Measurements from ENCODE around the gene TGFB2. TPM values are rescaled to one million over a fixed set of nuclear protein-coding genes. Genes with fewer than 3 reads are reported as not detected.

TGFB2 gene
- total and polyA plus RNA-seq, 2 experiments from 2014 or later: 13.6 to 17.1 TPM

DNA sequence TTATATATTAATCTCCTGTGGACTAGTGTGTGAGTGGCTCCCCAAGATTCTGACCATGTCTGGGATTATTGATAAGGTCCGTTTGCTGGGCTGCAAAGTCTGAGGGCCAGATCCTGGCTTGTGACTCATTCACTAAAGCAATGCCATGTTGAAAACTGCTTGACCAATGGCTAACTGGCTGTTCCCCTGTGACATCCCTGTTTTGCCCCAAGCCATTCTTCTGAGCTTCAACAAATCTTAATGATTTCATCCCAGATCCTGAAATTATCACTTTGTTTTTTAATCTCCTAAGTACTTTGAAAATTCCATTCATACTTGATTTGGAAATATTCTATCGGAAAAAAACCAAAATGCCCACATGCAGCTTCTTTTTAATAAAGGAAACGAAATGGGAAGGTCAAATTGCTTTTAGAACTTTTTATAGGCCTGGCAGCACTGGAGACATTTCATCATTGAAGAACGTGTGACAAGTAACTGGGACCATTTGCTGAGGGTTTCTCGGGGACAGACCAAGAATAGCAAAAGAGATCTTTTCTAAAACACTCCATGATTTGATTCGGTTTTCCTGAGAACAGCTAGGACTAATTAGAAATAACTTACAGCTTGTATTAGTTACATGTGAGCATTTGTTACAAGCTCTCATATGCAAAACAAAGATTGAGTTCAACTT, 121.3 kb downstream of the TGFB2 start:
- no peaks in the 10 kb centered on the region for H3K4me1 ChIP-seq (ENCODE audit: insufficient read depth)
- TF ChIP-seq EZH2phosphoT487 (IDR thresholded peaks at IDR 0.05; ENCODE audit: low read depth, severe bottlenecking, unreplicated experiment) (no peak), EZH2 (IDR thresholded peaks at IDR 0.05; ENCODE audit: borderline replicate concordance) (no peak)
- TF ChIP-seq, protein P1, sequence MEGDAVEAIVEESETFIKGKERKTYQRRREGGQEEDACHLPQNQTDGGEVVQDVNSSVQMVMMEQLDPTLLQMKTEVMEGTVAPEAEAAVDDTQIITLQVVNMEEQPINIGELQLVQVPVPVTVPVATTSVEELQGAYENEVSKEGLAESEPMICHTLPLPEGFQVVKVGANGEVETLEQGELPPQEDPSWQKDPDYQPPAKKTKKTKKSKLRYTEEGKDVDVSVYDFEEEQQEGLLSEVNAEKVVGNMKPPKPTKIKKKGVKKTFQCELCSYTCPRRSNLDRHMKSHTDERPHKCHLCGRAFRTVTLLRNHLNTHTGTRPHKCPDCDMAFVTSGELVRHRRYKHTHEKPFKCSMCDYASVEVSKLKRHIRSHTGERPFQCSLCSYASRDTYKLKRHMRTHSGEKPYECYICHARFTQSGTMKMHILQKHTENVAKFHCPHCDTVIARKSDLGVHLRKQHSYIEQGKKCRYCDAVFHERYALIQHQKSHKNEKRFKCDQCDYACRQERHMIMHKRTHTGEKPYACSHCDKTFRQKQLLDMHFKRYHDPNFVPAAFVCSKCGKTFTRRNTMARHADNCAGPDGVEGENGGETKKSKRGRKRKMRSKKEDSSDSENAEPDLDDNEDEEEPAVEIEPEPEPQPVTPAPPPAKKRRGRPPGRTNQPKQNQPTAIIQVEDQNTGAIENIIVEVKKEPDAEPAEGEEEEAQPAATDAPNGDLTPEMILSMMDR (IDR thresholded peaks at IDR 0.05; ENCODE audit: poor library complexity): no peak
- no peaks in the 10 kb centered on the region for H3K36me3 ChIP-seq (replicated peaks; ENCODE audit: insufficient read depth, low read depth)
- H4K20me1 ChIP-seq (ENCODE audit: insufficient read depth, poor library complexity, severe bottlenecking): no peaks in the 10 kb centered on the region
- H3K4me3 ChIP-seq: no peak overlapping the region
- no peak overlapping the region for H3K27ac ChIP-seq
- 66% methylated on average over 6 of the region's 6 CpGs for WGBS (ENCODE audit: low lambda C conversion rate, missing lambda C conversion rate)
- H3K4me2 ChIP-seq: no peak overlapping the region
- no peak overlapping the region for H2AFZ ChIP-seq
- no peaks in the 10 kb centered on the region for H3K79me2 ChIP-seq
- H3K9me3 ChIP-seq (ENCODE audit: low read depth): no peaks in the 10 kb centered on the region
- DNase-seq (ENCODE audit: low spot score): no peak
- H3K9me2 ChIP-seq (replicated peaks; ENCODE audit: insufficient read depth): no peaks in the 10 kb centered on the region
- no peaks in the 10 kb centered on the region for H3K27me3 ChIP-seq

DNA sequence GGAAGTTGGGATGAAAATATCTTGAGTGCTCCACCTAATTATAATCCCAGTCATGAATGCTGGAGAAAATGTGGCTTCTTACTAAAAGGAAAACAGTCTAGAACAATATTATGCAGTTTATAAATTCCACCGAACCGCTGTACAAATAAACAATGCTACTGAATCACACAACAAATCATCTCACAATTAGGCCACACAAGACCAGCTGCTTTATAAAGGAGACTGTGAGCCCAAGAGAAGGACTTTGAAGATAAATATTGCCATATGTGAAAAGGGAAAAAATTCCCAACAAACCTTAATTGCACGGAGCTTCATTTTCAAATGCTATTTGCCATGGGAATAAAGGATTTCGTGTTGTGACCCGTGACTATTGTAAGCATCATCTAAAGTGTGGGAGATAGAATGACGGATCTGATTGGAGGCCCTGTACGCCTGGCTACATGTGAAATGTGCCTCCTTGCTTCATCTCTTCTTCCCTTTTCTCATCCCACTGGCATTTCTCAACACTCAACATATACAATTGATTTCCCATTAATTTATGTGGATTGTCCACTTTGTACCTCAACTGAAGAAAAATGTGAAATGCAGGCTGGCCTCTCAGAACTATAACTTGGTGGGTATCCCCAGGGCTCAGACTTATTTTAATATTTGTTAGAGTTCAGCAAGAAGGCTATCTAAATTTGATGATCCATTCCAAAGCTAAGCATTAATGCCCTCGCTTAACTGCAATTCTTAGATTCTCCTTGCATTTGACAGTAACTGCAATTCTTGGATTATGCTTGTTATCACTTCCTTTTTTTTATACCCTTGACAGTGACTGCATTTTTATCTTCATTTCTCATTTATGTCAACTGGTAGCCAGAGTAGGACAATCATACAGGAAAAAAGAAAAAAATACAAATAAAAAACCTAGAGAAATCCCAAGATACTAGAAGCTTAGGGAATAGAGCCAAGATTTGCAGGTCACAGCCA, 122.3 kb downstream of the TGFB2 start:
- Histone ChIP-seq H2AFZ (no peak overlapping the region), H3K9me3 (ENCODE audit: low read depth) (no peaks in the 10 kb centered on the region), H3K27me3 (no peaks in the 10 kb centered on the region), H3K4me1 (ENCODE audit: insufficient read depth) (no peaks in the 10 kb centered on the region), H3K9me2 (replicated peaks; ENCODE audit: insufficient read depth) (no peaks in the 10 kb centered on the region), H3K36me3 (replicated peaks; ENCODE audit: insufficient read depth, low read depth) (no peaks in the 10 kb centered on the region), H4K20me1 (ENCODE audit: insufficient read depth, poor library complexity, severe bottlenecking) (no peaks in the 10 kb centered on the region), H3K4me2 (no peak overlapping the region), H3K79me2 (no peaks in the 10 kb centered on the region), H3K27ac (no peak overlapping the region), H3K4me3 (no peak overlapping the region)
- no peak for DNase-seq (ENCODE audit: low spot score)
- 71% methylated on average over 8 of the region's 8 CpGs for WGBS (ENCODE audit: low lambda C conversion rate, missing lambda C conversion rate)
- no peak for TF ChIP-seq EZH2 (IDR thresholded peaks at IDR 0.05; ENCODE audit: borderline replicate concordance)
- no peak for TF ChIP-seq EZH2phosphoT487 (IDR thresholded peaks at IDR 0.05; ENCODE audit: low read depth, severe bottlenecking, unreplicated experiment)
- TF ChIP-seq, protein P1 (IDR thresholded peaks at IDR 0.05; ENCODE audit: poor library complexity): no peak

DNA sequence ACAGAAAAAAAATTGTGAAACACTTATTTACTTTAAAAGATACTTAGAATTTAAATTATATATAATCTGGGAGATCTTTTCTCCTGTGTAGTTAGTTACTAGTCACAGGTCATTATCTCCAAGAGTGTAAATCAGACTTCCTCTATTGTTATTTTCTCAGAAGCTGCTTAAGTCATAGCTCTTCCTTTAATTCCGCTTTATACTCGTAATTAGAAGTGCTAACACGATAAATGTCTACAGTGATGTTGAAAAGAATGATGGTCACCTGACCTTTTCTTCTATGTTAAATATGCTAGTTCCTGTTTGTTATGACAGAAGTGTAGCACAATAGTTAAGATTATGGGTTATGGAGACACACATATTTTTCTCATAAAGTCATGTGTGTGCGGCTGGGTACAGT, 123.6 kb downstream of the TGFB2 start:
- H3K4me1 ChIP-seq (ENCODE audit: insufficient read depth): no peaks in the 10 kb centered on the region
- no peaks in the 10 kb centered on the region for H3K27me3 ChIP-seq
- no peak overlapping the region for H2AFZ ChIP-seq
- no peak overlapping the region for H3K27ac ChIP-seq
- no peak overlapping the region for H3K4me3 ChIP-seq
- no peaks in the 10 kb centered on the region for H3K79me2 ChIP-seq
- H3K36me3 ChIP-seq (replicated peaks; ENCODE audit: insufficient read depth, low read depth): no peaks in the 10 kb centered on the region
- 91% methylated on average over 4 of the region's 4 CpGs for WGBS (ENCODE audit: low lambda C conversion rate, missing lambda C conversion rate)
- H4K20me1 ChIP-seq (ENCODE audit: insufficient read depth, poor library complexity, severe bottlenecking): no peaks in the 10 kb centered on the region
- H3K9me2 ChIP-seq (replicated peaks; ENCODE audit: insufficient read depth): no peaks in the 10 kb centered on the region
- no peak for DNase-seq (ENCODE audit: low spot score)
- H3K9me3 ChIP-seq (ENCODE audit: low read depth): no peaks in the 10 kb centered on the region
- no peak for TF ChIP-seq EZH2 (IDR thresholded peaks at IDR 0.05; ENCODE audit: borderline replicate concordance)
- no peak overlapping the region for H3K4me2 ChIP-seq

DNA sequence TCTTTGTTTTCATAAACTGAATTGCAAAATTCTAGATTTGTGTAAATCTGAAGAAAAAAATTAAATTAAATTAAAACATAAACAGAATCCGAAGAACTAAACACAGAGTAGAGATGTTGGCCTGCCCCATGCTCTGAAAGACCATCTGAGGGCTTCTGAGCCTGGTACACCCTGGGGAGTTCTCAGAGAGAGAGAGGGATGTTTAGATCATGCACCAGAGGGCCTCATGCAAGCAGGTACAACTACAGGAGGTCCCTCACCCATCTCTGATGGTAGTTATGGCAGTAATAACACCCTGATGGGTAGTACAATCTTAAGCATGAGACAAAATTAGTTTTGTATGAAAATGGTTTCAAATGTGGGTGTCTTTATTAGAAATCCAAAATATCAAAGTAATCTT, 127.7 kb downstream of the TGFB2 start:
- Histone ChIP-seq H3K79me2 (no peaks in the 10 kb centered on the region), H4K20me1 (ENCODE audit: insufficient read depth, poor library complexity, severe bottlenecking) (no peaks in the 10 kb centered on the region), H3K9me2 (replicated peaks; ENCODE audit: insufficient read depth) (no peaks in the 10 kb centered on the region), H3K27me3 (no peaks in the 10 kb centered on the region), H2AFZ (no peak overlapping the region), H3K4me2 (no peak overlapping the region), H3K4me1 (ENCODE audit: insufficient read depth) (no peaks in the 10 kb centered on the region), H3K4me3 (no peak overlapping the region), H3K27ac (no peak overlapping the region), H3K9me3 (ENCODE audit: low read depth) (no peaks in the 10 kb centered on the region), H3K36me3 (replicated peaks; ENCODE audit: insufficient read depth, low read depth) (no peaks in the 10 kb centered on the region)
- 94% methylated on average over 1 of the region's 1 CpG for WGBS (ENCODE audit: low lambda C conversion rate, missing lambda C conversion rate)
- no peak for DNase-seq (ENCODE audit: low spot score)
- no peak for TF ChIP-seq EZH2 (IDR thresholded peaks at IDR 0.05; ENCODE audit: borderline replicate concordance)
- TF ChIP-seq, protein P1 (IDR thresholded peaks at IDR 0.05; ENCODE audit: poor library complexity): no peak
